Heart left ventricle (tissue), 13 donors: ENCODE data around the gene NXPE3.

Source experiments
- CTCF ChIP-seq, 12 donors: fragments of 200-600 bp; sonication (generic) in 4 of 12; IDR thresholded peaks; one replicate each; pipeline versions ENCODE4 v1.5.0 to v1.8.0; 2018 to 2022; ENCODE audit warnings: antibody characterized with exemption in 12 of 12, mild to moderate bottlenecking in 5 of 12
- POLR2A ChIP-seq, 2 donors: fragments of 450-650 bp; IDR thresholded peaks; one replicate each; pipeline ENCODE4 v1.6.1; 2017; ENCODE audit warnings: antibody characterized with exemption in 2 of 2, mild to moderate bottlenecking in 2 of 2, moderate library complexity in 2 of 2
- donor health status: ischemic (EF 13 %, LVEDD 7.1; RV severe dilation, severe dysfunction).
- donor health status: DM: no; HTN: yes; CAD: no.
- donor health status: DM: no; HTN: no; CAD: no.
- donor health status: ischemic (EF 25% LVEDD 6.9; RV normal size, moderate dysfunction).
- donor health status: ischemic (EF 25% LVEDD 5.7; RV mildly dilated, moderate dysfunction).
- donor health status: ischemic (EF 35%, LVEDD 5.7; RV mildly dilated, moderate dysfunction).
- donor health status: nonischemic (EF 11% LVEDD 7.7; RV severe dilation, severe dysfunction).
- donor health status: DM: yes; HTN: yes; CAD: no.
- donor health status: PGD.
- donor health status: ischemic (EF 29% LVEDD 5.4; RV normal size, mild dysfunction).
- donor health status: nonischemic (EF 23%, LVEDD 6.1; RV moderate dilation, normal function).

GRCh38 chr3:101847328-101847727 lies 68.3 kb downstream of the NXPE3 start:
- TF ChIP-seq CTCF (IDR thresholded peaks at IDR 0.05) (no peak), POLR2A (IDR thresholded peaks at IDR 0.05) (no peak)
